GM21360 (cell line): ENCODE data around the gene SGCD.

Experiments
- ATAC-seq: cut with Tn5 transposase; IDR thresholded peaks from one replicate; pipeline ENCODE4 v1.9.1; 2021; ENCODE audit warnings: mild to moderate bottlenecking, moderate library complexity; ENCODE audit not compliant: unreplicated experiment

The SGCD gene

DNA sequence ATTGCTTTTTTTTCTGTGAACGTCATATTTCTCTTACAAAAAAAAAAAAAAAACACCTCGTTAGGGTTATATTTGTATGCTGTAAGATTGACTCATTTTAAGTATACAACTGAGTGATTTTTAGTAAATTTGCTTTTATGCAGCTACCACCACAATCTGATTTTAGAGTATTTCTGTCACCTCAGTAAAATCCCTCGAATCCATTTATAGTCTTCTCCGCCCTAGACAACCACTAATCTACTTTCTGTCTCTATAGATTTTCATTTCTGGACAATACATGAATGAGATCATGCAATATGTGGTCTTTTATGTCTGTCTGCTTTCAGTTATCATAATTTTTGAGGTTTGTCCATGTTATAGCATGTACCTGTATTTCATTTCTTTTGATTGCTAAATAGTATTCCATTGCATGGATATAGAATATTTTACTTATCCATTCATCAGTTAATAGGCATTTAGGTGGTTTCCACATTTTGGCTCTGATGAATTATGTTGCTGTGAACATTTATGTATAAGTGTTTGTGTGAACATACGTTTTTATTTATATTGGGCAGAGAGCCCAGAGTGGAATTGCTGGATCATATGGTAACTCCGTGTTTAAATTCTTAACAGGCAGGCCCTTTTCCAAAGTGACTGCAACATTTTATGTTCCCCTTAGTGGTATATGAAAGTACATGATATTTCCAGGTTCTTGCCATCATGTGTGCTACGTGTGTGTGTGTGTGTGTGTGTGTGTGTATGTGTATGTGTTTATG lies 171.4 kb downstream of the SGCD start:
- ATAC-seq, result no peak

DNA sequence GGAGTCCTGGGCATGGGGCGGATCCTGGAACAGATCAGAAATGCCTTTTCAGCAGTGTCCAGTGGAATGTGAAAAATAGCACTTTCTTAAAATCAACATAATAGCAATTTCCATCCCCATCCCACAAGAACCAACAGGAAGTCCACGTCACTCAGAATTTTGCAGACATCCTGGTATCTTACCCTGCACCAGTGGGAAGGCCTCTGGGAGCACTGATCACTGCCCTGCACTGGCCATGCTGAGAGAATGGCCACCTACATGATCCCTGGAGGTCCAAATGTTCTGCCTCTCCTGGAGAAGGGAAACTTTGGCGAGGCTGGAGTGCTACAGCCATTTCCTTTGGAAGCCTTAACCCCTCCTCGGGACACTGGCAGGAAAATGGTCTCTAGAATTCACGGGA lies 173.8 kb downstream of the SGCD start:
- ATAC-seq, result no peak

DNA sequence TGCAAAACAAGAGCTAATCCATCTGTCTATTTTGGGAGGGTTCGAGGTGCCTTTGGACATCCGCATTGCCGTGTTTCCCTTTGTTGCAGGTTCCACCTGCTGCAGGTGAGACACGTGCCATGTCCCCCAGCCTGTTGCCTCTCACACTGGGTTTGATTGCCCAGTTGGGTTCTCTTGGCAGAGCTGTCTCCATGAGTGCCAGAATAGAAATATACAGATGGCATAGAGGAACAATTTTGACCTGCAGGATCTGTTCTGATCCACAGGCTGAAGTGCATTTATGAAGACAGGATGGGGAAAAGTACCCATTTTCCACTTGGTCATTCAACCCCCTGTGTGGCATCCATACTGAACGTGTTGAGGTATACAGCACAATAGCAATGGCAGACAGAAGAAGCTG lies 178.1 kb downstream of the SGCD start:
- ATAC-seq, result no peak

GRCh38 chr5:156513123-156513815 lies 186.3 kb downstream of the SGCD start:
- no peak for ATAC-seq

- ATAC-seq, result no peak
Observed at GRCh38 chr5:156515121-156515520, 188.2 kb downstream of the SGCD start.

- no peak for ATAC-seq
Observed at GRCh38 chr5:156515803-156516360, 188.9 kb downstream of the SGCD start.

GRCh38 chr5:156522651-156523529 lies 195.9 kb downstream of the SGCD start:
- no peak for ATAC-seq

DNA sequence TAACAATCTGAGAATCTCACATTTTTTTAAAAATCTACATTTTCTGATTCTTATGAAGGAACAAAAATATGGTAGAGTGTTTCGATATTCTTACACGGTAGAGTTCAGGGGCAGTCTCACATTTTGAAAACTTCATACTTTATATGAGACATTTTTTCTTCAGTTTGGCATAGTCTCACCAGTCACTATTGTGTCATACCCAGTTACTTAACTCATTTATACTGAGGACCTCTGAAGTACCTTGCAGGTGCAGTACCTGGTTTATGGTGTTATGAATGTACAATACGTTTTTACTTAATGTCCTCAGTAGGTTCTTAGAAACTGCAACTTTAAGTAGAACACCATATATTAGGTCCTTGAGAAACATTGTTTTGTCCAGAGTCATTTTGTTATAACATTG lies 196.6 kb downstream of the SGCD start:
- ATAC-seq, result no peak

GRCh38 chr5:156526081-156526925 lies 199.3 kb downstream of the SGCD start:
- no peak for ATAC-seq

DNA sequence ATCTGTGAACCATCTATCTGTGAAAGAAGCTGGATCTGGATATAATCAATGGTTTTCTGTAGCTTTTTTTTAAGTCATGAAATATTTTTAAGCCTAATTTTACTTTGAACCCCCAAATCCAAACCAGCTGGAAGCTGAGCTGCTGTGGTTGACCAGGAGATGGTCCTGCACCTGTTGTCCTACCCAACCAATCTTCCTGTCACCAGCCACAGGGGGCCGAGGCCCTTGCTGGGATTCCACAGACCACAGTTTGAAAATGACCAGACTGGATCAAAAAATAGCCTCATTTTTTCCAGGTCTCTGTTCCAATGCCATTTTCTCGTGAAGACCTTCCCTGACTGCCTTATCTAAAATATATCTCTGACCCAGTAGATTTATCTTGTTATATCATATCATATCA lies 200.6 kb downstream of the SGCD start:
- no peak for ATAC-seq

GRCh38 chr5:156528673-156529072 lies 201.7 kb downstream of the SGCD start:
- ATAC-seq, result no peak

GRCh38 chr5:156529892-156530291 lies 202.9 kb downstream of the SGCD start:
- ATAC-seq, result no peak

DNA sequence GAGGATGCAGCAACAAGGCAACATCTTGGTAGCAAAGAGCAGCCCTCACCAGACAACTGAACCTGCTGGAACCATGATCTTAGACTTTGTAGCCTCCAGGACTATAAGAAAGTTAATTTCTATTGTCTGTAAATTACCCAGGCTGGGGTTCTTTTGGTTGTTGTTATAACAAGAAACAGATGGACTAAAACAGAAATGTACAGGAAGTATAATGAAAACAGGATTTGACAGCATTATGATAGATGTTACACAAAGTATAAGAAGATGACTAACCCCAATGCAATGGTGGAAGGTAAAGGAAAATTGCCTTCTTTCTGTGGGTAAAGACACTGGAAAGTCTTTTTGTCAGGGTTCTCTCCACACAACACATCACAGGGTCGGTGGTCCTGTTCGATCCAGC lies 204.2 kb downstream of the SGCD start:
- no peak for ATAC-seq

DNA sequence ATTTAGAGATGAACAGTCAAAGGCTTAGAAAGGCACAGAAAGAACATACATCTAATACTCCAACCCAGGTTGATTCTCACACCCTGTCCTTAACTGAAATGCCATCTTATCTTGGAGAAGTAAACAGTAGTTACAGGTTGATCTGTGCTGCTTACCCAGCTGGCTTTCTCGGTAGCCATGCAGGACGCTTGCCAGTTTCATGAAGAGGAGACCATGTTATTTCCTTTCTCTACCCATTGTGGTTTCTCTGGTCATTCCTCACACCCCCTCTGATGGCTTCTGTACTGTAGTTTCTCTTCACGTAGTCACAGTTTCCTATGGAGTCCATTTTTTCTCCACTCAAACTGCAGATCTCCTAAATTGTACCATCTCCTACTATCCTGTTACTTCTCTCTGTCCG lies 206.0 kb downstream of the SGCD start:
- ATAC-seq, result no peak

DNA sequence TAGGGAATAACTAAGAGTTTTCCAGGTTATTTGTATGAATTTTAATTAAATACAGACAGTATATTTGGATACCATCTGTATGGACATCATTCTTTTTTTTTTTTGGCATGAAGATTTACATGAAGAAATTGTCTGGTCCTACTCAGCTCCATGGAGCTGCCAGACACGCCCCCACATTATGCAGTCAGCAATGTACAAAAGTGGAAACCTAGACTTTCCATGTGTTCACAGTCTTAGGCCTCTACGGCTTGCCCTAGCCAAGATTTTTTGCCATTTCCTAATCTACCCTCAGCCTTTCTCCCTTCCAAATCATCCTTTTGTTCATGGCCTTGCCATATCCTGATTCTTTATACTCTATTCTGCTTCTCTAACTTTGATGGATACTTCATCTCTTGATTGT lies 207.1 kb downstream of the SGCD start:
- no peak for ATAC-seq

DNA sequence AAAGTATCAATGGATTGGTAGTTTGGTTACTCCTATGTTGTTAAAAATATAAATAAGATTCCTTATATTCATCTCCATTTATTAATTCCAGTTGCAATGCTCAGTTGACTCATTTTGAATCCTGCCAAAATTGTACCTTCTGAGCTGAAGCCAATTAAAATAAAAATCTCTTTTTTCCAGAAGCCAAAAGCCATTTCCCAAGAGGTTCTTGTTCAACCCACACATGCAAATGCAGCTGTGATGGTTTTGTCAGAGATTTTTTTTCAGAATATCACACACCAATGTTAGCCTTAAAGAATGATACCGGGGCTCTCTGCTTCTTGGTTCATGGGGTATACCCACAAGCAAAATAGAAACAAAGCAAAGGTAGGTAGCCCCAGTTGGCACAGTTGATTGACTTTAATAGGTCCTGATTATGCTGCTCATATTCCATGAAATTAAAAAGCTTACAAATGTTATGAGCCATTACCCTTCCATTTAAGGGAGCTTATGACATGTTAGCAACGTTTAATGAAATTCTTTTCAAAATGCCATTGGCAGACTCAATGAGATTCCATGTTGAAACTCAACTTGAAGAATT lies 208.0 kb downstream of the SGCD start:
- no peak for ATAC-seq

GRCh38 chr5:156540491-156540890 lies 213.5 kb downstream of the SGCD start:
- ATAC-seq, result no peak

- ATAC-seq, result no peak
Observed at GRCh38 chr5:156541582-156541981, 214.6 kb downstream of the SGCD start.

DNA sequence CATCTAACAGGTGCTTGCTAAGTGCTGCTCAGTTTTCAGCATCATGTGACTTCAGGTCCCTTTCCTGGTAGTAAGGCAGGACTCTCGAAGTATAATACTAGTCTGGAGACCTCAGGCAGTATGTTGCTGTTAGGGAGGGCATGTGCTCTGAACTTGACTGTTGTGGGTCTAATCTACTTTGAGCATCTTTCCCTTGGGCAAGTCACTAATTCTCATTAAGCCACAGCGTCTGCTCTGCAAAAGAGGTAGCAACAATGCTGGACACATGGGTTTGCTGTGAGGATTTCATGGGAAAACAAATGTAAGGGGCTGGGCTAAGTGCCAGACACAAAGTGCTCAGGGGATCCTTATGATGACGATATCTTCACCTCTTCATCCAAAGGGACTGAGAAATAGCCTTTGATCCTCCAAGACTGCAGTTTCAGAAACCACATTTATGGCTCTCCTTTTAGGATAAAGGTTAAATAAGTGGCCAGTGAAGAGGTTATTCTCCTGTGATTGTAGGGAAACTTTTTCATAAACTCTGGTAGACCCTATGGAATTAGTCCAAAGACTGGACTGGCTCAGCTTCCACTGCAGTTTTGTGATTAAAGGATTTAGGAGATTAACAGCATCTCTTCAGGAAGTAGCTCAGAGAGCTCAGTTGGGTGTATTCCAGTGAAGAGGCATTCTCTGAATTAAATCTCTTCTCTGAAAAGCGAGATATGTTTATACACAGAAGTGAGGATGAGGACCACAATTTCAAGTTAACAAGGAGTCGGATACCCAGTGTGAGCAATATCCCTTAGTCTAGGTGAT lies 216.6 kb downstream of the SGCD start:
- ATAC-seq, result no peak
